ENCODE measurements around the gene RBMXL2. TPM values are rescaled to one million over a fixed set of nuclear protein-coding genes. Genes with fewer than 3 reads are reported as not detected.

The RBMXL2 gene
- total RNA-seq, 1 donor, result not detected

GRCh38 chr11:7077101-7077500 is 11.7 kb upstream of the RBMXL2 start:
- no peaks in the 10 kb centered on the region for H3K9me3 ChIP-seq (ENCODE audit: low read depth, low read length)
- no peak for TF ChIP-seq CTCF (IDR thresholded peaks at IDR 0.05; ENCODE audit: extremely low read depth, low read depth, low read length)

GRCh38 chr11:7079545-7080135 is 9.2 kb upstream of the RBMXL2 start:
- no peak overlapping the region for H3K4me2 ChIP-seq (ENCODE audit: insufficient read depth, low read length)
- no peaks in the 10 kb centered on the region for H3K27me3 ChIP-seq (ENCODE audit: insufficient read depth, low read length)
- H4K20me1 ChIP-seq (ENCODE audit: insufficient read depth, low read length), result no peaks in the 10 kb centered on the region
- H3K36me3 ChIP-seq (ENCODE audit: insufficient read depth, low read length), result no peaks in the 10 kb centered on the region
- no peaks in the 10 kb centered on the region for H3K79me2 ChIP-seq (ENCODE audit: insufficient read depth, low read length)
- TF ChIP-seq CTCF (IDR thresholded peaks at IDR 0.05; ENCODE audit: extremely low read depth, low read depth, low read length), result no peak
- H3K4me3 ChIP-seq (ENCODE audit: insufficient read depth, low read length), result no peak overlapping the region
- no peak for DNase-seq (ENCODE audit: insufficient read length, low spot score, missing footprints)
- no peak overlapping the region for H2AFZ ChIP-seq (ENCODE audit: low read length)
- H3K27ac ChIP-seq (ENCODE audit: low read depth, low read length), result no peak overlapping the region
- no peaks in the 10 kb centered on the region for H3K4me1 ChIP-seq (ENCODE audit: insufficient read depth, low read length)
- no peaks in the 10 kb centered on the region for H3K9me3 ChIP-seq (ENCODE audit: low read depth, low read length)

More at GRCh38 chr11:7077101-7077500, 11.7 kb upstream of the RBMXL2 start:
- Histone ChIP-seq H3K27ac (ENCODE audit: low read depth, low read length) (no peak overlapping the region), H3K27me3 (ENCODE audit: insufficient read depth, low read length) (no peaks in the 10 kb centered on the region), H2AFZ (ENCODE audit: low read length) (no peak overlapping the region), H3K79me2 (ENCODE audit: insufficient read depth, low read length) (no peaks in the 10 kb centered on the region), H3K36me3 (ENCODE audit: insufficient read depth, low read length) (no peaks in the 10 kb centered on the region), H3K4me2 (ENCODE audit: insufficient read depth, low read length) (no peak overlapping the region), H3K4me1 (ENCODE audit: insufficient read depth, low read length) (no peaks in the 10 kb centered on the region), H3K4me3 (ENCODE audit: insufficient read depth, low read length) (no peak overlapping the region), H4K20me1 (ENCODE audit: insufficient read depth, low read length) (no peaks in the 10 kb centered on the region)
- DNase-seq (ENCODE audit: insufficient read length, low spot score, missing footprints), result no peak

GRCh38 chr11:7080900-7081299 is 7.9 kb upstream of the RBMXL2 start:
- Histone ChIP-seq H2AFZ (ENCODE audit: low read length) (no peak overlapping the region), H3K4me2 (ENCODE audit: insufficient read depth, low read length) (no peak overlapping the region), H3K27me3 (ENCODE audit: insufficient read depth, low read length) (no peaks in the 10 kb centered on the region), H4K20me1 (ENCODE audit: insufficient read depth, low read length) (no peaks in the 10 kb centered on the region), H3K4me1 (ENCODE audit: insufficient read depth, low read length) (no peaks in the 10 kb centered on the region), H3K9me3 (ENCODE audit: low read depth, low read length) (no peaks in the 10 kb centered on the region), H3K4me3 (ENCODE audit: insufficient read depth, low read length) (no peak overlapping the region), H3K79me2 (ENCODE audit: insufficient read depth, low read length) (no peaks in the 10 kb centered on the region), H3K27ac (ENCODE audit: low read depth, low read length) (no peak overlapping the region), H3K36me3 (ENCODE audit: insufficient read depth, low read length) (no peaks in the 10 kb centered on the region)
- TF ChIP-seq CTCF (IDR thresholded peaks at IDR 0.05; ENCODE audit: extremely low read depth, low read depth, low read length), result no peak
- no peak for DNase-seq (ENCODE audit: insufficient read length, low spot score, missing footprints)

GRCh38 chr11:7081441-7081840 is 7.4 kb upstream of the RBMXL2 start:
- H4K20me1 ChIP-seq (ENCODE audit: insufficient read depth, low read length), result no peaks in the 10 kb centered on the region
- H3K4me1 ChIP-seq (ENCODE audit: insufficient read depth, low read length), result no peaks in the 10 kb centered on the region
- H3K79me2 ChIP-seq (ENCODE audit: insufficient read depth, low read length), result no peaks in the 10 kb centered on the region
- H3K4me3 ChIP-seq (ENCODE audit: insufficient read depth, low read length), result no peak overlapping the region
- H3K27me3 ChIP-seq (ENCODE audit: insufficient read depth, low read length), result no peaks in the 10 kb centered on the region
- H3K27ac ChIP-seq (ENCODE audit: low read depth, low read length), result no peak overlapping the region
- H3K36me3 ChIP-seq (ENCODE audit: insufficient read depth, low read length), result no peaks in the 10 kb centered on the region
- no peak for DNase-seq (ENCODE audit: insufficient read length, low spot score, missing footprints)
- no peak for TF ChIP-seq CTCF (IDR thresholded peaks at IDR 0.05; ENCODE audit: extremely low read depth, low read depth, low read length)
- no peaks in the 10 kb centered on the region for H3K9me3 ChIP-seq (ENCODE audit: low read depth, low read length)
- no peak overlapping the region for H2AFZ ChIP-seq (ENCODE audit: low read length)
- H3K4me2 ChIP-seq (ENCODE audit: insufficient read depth, low read length), result no peak overlapping the region

Measured in osteoblast (primary cell).